Mesodermal cell (in vitro differentiated cells): ENCODE results near the gene TRIML1.

Experiments
- H3K27ac ChIP-seq: 2 replicates; pipeline ENCODE4 v1.7.0; 2013; ENCODE audit warnings: mild to moderate bottlenecking, low read depth, low read length, moderate library complexity; ENCODE audit not compliant: severe bottlenecking
- H3K36me3 ChIP-seq: 2 replicates; pipeline ENCODE4 v1.7.1; 2013; ENCODE audit warnings: mild to moderate bottlenecking, low read length, moderate library complexity; ENCODE audit not compliant: control insufficient read depth, insufficient read depth
- H3K4me1 ChIP-seq: one replicate; pipeline ENCODE4 v1.7.1; 2013; ENCODE audit warnings: mild to moderate bottlenecking, low read length; ENCODE audit not compliant: insufficient read depth, control insufficient read depth, poor library complexity, severe bottlenecking
- H3K4me3 ChIP-seq: 2 replicates; pipeline ENCODE4 v1.7.0; 2013; ENCODE audit warnings: low read length, control low read depth, mild to moderate bottlenecking; ENCODE audit not compliant: insufficient read depth, poor library complexity, severe bottlenecking; ENCODE audit errors: extremely low read depth
- H3K9me3 ChIP-seq: 2 replicates; pipeline ENCODE4 v1.7.1; 2013; ENCODE audit warnings: mild to moderate bottlenecking, low read length, moderate library complexity; ENCODE audit not compliant: control insufficient read depth
- WGBS, 2 experiments: methylation state at CpG; one replicate each; pipeline ENCODE4 v1.1.5; 2013; ENCODE audit warnings: missing lambda C conversion rate in 2 of 2; ENCODE audit not compliant: insufficient coverage in 2 of 2; 5-methylcytosine and 5-hydroxymethylcytosine counted together

TRIML1 gene

DNA sequence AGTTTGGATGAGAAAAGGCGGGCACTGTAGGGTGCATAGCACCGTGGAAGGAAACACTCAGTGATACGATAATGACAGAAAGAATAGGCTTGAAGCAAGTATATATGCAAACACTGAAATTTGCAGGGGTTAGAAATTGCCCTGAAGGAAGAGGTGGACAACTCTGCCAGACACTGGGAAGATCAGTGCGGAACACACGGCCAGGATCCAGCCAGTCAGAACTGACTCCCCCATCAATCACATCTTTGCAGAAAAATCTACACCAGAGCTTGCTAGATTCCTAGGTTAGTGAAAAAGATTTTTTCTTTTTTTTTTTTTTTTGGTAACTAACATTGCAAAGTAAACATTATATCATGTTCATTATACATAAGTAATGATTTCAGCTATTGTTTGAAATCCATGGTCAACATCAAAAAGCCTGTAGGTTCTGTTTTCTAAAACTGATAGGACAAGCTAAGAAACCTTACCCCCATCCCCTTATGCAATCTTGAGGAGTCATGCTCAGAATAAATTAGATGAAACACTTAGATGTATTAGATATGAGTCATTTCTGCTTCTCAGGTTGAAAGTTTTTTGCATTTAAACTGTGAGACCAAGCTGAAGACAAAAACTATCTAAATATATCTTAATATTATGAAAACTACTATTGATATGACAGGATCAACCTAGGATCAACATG lies 38.9 kb downstream of the TRIML1 start:
- Histone ChIP-seq H3K27ac (no peak overlapping the region), H3K9me3 (no peaks in the 10 kb centered on the region), H3K4me1 (no peaks in the 10 kb centered on the region), H3K4me3 (no peak overlapping the region), H3K36me3 (no peaks in the 10 kb centered on the region)
- 81 to 82% methylated on average over 3 of the region's 5 CpGs for WGBS, 2 experiments

DNA sequence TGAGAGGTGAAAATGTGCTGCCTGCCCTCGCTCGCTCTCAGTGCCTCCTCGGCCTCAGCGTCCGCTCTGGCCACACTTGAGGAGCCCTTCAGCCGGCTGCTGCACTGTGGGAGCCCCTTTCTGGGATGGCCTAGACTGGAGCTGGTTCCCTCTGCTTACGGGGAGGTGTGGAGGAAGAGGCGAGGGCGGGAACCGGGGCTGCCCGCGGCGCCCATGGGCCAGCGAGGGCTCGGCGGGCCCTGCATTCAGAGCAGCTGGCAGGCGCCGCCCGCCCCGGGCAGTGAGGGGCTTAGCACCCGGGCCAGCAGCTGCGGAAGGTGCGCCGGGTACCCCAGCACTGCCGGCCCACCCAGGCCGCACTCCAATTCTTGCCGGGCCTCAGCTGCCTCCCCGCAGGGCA lies 39.6 kb downstream of the TRIML1 start:
- no peak overlapping the region for H3K4me3 ChIP-seq
- 90 to 92% methylated on average over 22 to 28 of the region's 28 CpGs for WGBS, 2 experiments
- no peak overlapping the region for H3K27ac ChIP-seq
- H3K36me3 ChIP-seq, result no peaks in the 10 kb centered on the region
- H3K9me3 ChIP-seq, result no peaks in the 10 kb centered on the region
- no peaks in the 10 kb centered on the region for H3K4me1 ChIP-seq

DNA sequence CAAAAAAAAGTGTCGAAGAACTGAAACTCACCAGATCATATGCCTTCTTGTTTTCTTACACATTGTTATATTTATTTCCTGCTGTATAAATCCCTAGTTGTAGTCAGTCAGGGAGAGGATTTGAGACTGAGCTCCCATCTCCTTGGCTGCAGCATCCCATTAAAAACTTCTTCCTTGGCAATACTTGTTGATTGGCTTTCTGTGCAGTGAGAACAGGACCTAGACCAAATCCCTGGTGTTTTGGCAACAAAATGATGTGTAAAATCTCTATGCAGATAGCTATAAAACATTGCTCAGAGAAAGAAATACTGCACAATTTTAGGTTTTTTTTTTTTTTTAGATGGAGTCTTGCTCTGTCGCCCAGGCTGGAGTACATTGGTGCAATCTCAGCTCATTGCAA lies 47.9 kb downstream of the TRIML1 start:
- no peaks in the 10 kb centered on the region for H3K36me3 ChIP-seq
- H3K4me3 ChIP-seq, result no peak overlapping the region
- no peaks in the 10 kb centered on the region for H3K4me1 ChIP-seq
- no peak overlapping the region for H3K27ac ChIP-seq
- no peaks in the 10 kb centered on the region for H3K9me3 ChIP-seq
- WGBS, 2 experiments, result 88% methylated on average over 1 of the region's 2 CpGs; no CpG with 5 or more reads in 1 of the 2 experiments

DNA sequence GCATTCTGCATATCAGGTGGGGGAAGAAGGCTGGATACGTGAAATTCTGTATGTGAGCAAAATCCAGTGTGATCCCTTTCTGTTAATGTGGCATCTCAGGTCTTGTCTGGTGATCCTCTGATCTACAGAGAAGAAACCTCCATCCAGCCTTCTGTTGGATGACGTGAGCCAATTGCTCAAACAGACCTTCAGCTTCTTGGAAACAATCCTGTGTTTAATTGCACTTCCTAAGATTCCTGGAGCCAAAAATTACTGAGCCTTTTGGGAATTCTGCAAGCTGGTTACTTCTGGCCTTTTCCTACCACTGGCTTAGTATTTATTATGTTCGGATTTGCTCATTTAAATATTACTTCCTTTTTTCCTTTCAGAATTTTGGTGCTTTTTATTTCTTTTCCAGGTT lies 51.2 kb downstream of the TRIML1 start:
- Histone ChIP-seq H3K36me3 (no peaks in the 10 kb centered on the region), H3K27ac (no peak overlapping the region), H3K9me3 (no peaks in the 10 kb centered on the region), H3K4me3 (no peak overlapping the region), H3K4me1 (no peaks in the 10 kb centered on the region)
- WGBS, 2 experiments, result 90 to 95% methylated on average over 2 of the region's 3 CpGs

DNA sequence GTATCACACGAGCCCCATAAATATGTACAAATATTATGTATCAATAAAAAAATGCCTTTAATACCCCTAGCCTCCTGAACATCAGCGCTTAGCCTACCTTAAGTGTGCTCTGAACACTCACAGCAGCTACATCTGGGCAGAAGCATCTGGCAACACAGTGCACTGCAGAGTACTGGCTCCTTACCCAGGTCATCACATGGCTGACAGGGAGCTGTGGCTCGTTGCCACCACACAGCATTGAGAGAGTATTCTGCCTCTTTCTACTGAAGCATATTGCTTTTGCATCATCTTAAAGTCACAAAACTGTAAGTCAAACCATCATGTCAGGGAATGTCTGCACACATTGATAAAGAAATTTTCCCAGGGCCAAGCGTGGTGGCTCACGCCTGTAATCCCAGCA lies 55.2 kb downstream of the TRIML1 start:
- H3K4me1 ChIP-seq, result no peaks in the 10 kb centered on the region
- no peak overlapping the region for H3K4me3 ChIP-seq
- H3K27ac ChIP-seq, result no peak overlapping the region
- WGBS, 2 experiments, result 83 to 95% methylated on average over 4 of the region's 5 CpGs
- no peaks in the 10 kb centered on the region for H3K9me3 ChIP-seq
- no peaks in the 10 kb centered on the region for H3K36me3 ChIP-seq

DNA sequence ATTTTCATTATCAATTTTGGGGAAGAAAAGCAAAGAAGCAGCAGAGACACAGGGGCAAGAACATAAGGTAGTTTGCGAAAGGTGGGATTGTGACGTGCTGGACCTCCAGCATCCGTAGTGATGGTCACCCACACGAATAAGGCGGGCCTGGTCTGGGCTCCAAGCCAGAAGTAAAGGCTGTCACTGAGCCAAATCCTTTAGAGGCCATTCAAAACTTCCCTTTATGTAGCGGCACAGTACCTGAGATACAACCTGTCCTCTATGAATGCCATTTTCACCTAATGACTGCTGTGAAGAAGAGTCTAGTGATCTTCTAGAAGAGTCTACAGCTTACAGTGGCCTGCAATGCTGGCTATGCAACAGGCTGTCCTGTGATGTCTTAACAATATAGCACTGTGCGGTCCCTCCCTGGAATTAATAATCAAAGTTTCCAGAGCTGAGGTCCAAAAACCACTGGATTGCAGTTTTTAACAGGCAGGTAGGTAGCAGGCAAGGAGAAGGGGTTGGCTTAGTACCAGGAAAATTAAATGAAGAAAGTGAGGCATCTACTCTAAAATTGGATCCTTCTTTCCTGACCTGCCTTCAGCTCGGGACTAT lies 56.2 kb downstream of the TRIML1 start:
- 78 to 85% methylated on average over 3 to 7 of the region's 8 CpGs for WGBS, 2 experiments
- Histone ChIP-seq H3K9me3 (no peaks in the 10 kb centered on the region), H3K4me3 (no peak overlapping the region), H3K36me3 (no peaks in the 10 kb centered on the region), H3K27ac (no peak overlapping the region), H3K4me1 (no peaks in the 10 kb centered on the region)

DNA sequence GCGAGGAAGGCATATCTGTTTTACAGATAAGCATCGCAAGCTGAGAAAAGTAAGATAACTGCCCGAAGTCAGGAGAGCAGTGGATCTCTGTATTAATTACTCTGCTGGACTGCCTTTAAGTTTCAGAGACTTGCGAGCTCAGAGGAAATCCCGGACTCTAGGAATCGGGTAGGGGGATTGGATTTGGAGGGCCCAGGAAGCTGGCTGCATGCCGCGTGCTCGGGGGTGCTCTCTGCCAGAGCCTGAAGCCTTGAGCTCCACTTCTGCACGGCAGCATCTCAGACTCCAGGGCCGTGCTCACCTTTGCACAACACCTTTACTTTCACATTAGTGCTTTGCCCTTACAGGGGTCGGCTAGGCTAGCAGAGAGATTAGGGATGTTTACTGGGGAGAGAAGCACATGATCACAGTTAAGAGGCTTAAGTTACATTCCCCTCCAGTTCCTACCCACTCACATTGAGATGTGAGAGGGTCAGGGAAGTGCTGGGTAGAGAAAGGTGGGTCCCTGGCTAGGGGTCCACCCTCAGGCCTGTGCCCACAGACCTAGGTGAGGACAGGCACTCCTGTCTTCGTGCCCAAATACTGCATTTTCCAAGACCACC lies 57.0 kb downstream of the TRIML1 start:
- Histone ChIP-seq H3K4me3 (no peak overlapping the region), H3K4me1 (no peaks in the 10 kb centered on the region), H3K27ac (no peak overlapping the region), H3K9me3 (no peaks in the 10 kb centered on the region), H3K36me3 (no peaks in the 10 kb centered on the region)
- WGBS, 2 experiments, result 67 to 72% methylated on average over 5 to 10 of the region's 13 CpGs
